Chondrocyte (in vitro differentiated cells): ENCODE results near the gene MTA2. TPM values are rescaled to one million over a fixed set of nuclear protein-coding genes. Genes with fewer than 3 reads are reported as not detected.
A peak's percentile ranks its signal among the peaks of the same experiment; 100 is the strongest.

ENCODE experiments used
- DNase-seq: peaks from one replicate; pipeline ENCODE4 v3.0.0; 2021; ENCODE audit warnings: mixed read lengths, low spot score
- H3K27ac Mint-ChIP-seq: one replicate; pipeline ENCODE4 v1.8.0; 2021; ENCODE audit warnings: mild to moderate bottlenecking, moderate library complexity, mixed read lengths; ENCODE audit not compliant: unreplicated experiment
- H3K27me3 Mint-ChIP-seq: 2 replicates; pipeline ENCODE4 v1.8.0; 2021; ENCODE audit warnings: low read depth, mixed read lengths
- H3K36me3 Mint-ChIP-seq: 2 replicates; pipeline ENCODE4 v1.8.0; 2021; ENCODE audit warnings: low read depth, mixed read lengths
- H3K4me1 Mint-ChIP-seq: 2 replicates; pipeline ENCODE4 v1.8.0; 2021; ENCODE audit warnings: low read depth, mild to moderate bottlenecking, mixed read lengths
- H3K4me3 Mint-ChIP-seq: one replicate; pipeline ENCODE4 v1.8.0; 2021; ENCODE audit warnings: mild to moderate bottlenecking, moderate library complexity, mixed read lengths; ENCODE audit not compliant: unreplicated experiment
- H3K9me3 Mint-ChIP-seq: 2 replicates; pipeline ENCODE4 v1.8.0; 2021; ENCODE audit warnings: low read depth, mixed read lengths
- CTCF ChIP-seq: fragments of 200-600 bp; sonication (generic); IDR thresholded peaks from 2 replicates; pipeline ENCODE4 v1.5.0; 2021; ENCODE audit warnings: antibody characterized with exemption, mild to moderate bottlenecking, moderate library complexity
- total RNA-seq: library from RNA; stranded (reverse); gene quantifications from 3 replicates; pipeline ENCODE4 v1.2.1, GENCODE V29; 2021

Gene MTA2
- total RNA-seq, 1 donor from 2014 or later = 81.7 TPM

GRCh38 chr11:62578541-62578940 lies 23.1 kb downstream of the MTA2 start:
- DNase-seq = peak; percentile 44
- Mint-ChIP-seq H3K9me3 (no peaks in the 10 kb centered on the region), H3K27ac (no peak overlapping the region), H3K4me1 (peaks cover 24% of the 10 kb centered on the region), H3K36me3 (peaks cover 11% of the 10 kb centered on the region), H3K27me3 (no peaks in the 10 kb centered on the region), H3K4me3 (no peak overlapping the region)
- no peak for TF ChIP-seq CTCF

GRCh38 chr11:62577046-62577714 lies 24.5 kb downstream of the MTA2 start:
- peak; percentile 81 for DNase-seq
- Mint-ChIP-seq H3K27ac (peak overlapping the region; percentile 66), H3K27me3 (no peaks in the 10 kb centered on the region), H3K4me3 (no peak overlapping the region), H3K36me3 (peaks cover 14% of the 10 kb centered on the region), H3K9me3 (no peaks in the 10 kb centered on the region), H3K4me1 (peaks cover 34% of the 10 kb centered on the region)
- no peak for TF ChIP-seq CTCF

GRCh38 chr11:62575837-62576236 lies 25.8 kb downstream of the MTA2 start:
- Mint-ChIP-seq H3K9me3 (no peaks in the 10 kb centered on the region), H3K27me3 (no peaks in the 10 kb centered on the region), H3K4me3 (peak overlapping the region; percentile 99), H3K36me3 (peaks cover 21% of the 10 kb centered on the region), H3K4me1 (peaks cover 47% of the 10 kb centered on the region), H3K27ac (peak overlapping the region; percentile 74)
- TF ChIP-seq CTCF = no peak
- peak; percentile 79 for DNase-seq

- DNase-seq = peak; percentile 92
- H3K4me1 Mint-ChIP-seq = peaks cover 52% of the 10 kb centered on the region
These were observed 26.5 kb downstream of the MTA2 start for GRCh38 chr11:62575156-62575555.

More at GRCh38 chr11:62575156-62575555, 26.5 kb downstream of the MTA2 start:
- Mint-ChIP-seq H3K36me3 (peaks cover 24% of the 10 kb centered on the region), H3K27ac (peak overlapping the region; percentile 98), H3K9me3 (no peaks in the 10 kb centered on the region), H3K27me3 (no peaks in the 10 kb centered on the region), H3K4me3 (peak overlapping the region; percentile 99)
- no peak for TF ChIP-seq CTCF
